B cell (primary cell): ENCODE results near the gene KCNJ1. TPM values are rescaled to one million over a fixed set of nuclear protein-coding genes. Genes with fewer than 3 reads are reported as not detected.

Experiments
- ATAC-seq: fragments of 200-7000 bp; cut with Tn5 transposase; one replicate; pipeline ENCODE4 v1.10.0; 2021; ENCODE audit warnings: low read depth, mild to moderate bottlenecking, moderate number of reproducible peaks, moderate library complexity
- CTCF ChIA-PET: fragments of 350-600 bp; sonication (Branson Sonifier 250); formaldehyde crosslinking; loops from one replicate; lab custom pipeline; 2021; ENCODE audit warnings: antibody characterized with exemption, inconsistent platforms; lab: Charles Lee
- POLR2A ChIA-PET: fragments of 350-600 bp; sonication (Branson Sonifier 250); formaldehyde crosslinking; loops from one replicate; lab custom pipeline; 2021; ENCODE audit warnings: antibody characterized with exemption; lab: Charles Lee
- DNase-seq: peaks from one replicate; pipeline ENCODE4 v3.0.0; 2013
- H2AFZ ChIP-seq: 2 replicates; pipeline ENCODE4 v1.6.1; 2012; ENCODE audit warnings: mild to moderate bottlenecking, low read depth, low read length; ENCODE audit not compliant: insufficient read depth, poor library complexity, severe bottlenecking
- H3K27ac ChIP-seq, 2 donors: 1 replicate in 1 of 2; 2 replicates in 1 of 2; pipeline ENCODE4 v1.5.1; 2012 to 2013; ENCODE audit warnings: low read length in 2 of 2, mild to moderate bottlenecking in 2 of 2, moderate library complexity in 1 of 2
- H3K27me3 ChIP-seq, 4 experiments: fragments of 200-600 bp in 1 of 4; sonication (generic) in 1 of 4; replicated peaks in 1 of 4; 1 replicate in 2 of 4; 2 replicates in 2 of 4; pipeline versions ENCODE4 v1.6.1 to v1.7.0; 2013 to 2016; ENCODE audit warnings: low read length in 3 of 4, mild to moderate bottlenecking in 2 of 4, mixed read lengths in 1 of 4, moderate library complexity in 1 of 4; ENCODE audit not compliant: insufficient read depth in 4 of 4, control insufficient read depth in 3 of 4; ENCODE audit errors: control extremely low read depth in 1 of 4
- H3K36me3 ChIP-seq, 2 experiments: replicated peaks in 1 of 2; 1 replicate in 1 of 2; 2 replicates in 1 of 2; pipeline versions ENCODE4 v1.6.1 to v1.7.1; 2013; ENCODE audit warnings: low read length in 1 of 2; ENCODE audit not compliant: insufficient read depth in 2 of 2, control insufficient read depth in 1 of 2; ENCODE audit errors: control extremely low read depth in 1 of 2, extremely low read depth in 1 of 2
- H3K4me1 ChIP-seq, 2 donors: fragments of 200-600 bp in 1 of 2; sonication (generic) in 1 of 2; 1 replicate in 1 of 2; 2 replicates in 1 of 2; pipeline versions ENCODE4 v1.5.1 to v1.6.1; 2013 to 2017; ENCODE audit warnings: low read length in 2 of 2; ENCODE audit not compliant: control insufficient read depth in 2 of 2, insufficient read depth in 2 of 2
- H3K4me2 ChIP-seq: replicated peaks from 2 replicates; pipeline ENCODE3; 2012; ENCODE audit warnings: mild to moderate bottlenecking, low read depth, low read length; ENCODE audit not compliant: poor library complexity, severe bottlenecking
- H3K4me3 ChIP-seq, 5 experiments: fragments of 200-600 bp in 1 of 5; sonication (generic) in 1 of 5; 1 replicate in 3 of 5; 2 replicates in 2 of 5; pipeline versions ENCODE4 v1.5.1 to v1.7.0; 2011 to 2016; ENCODE audit warnings: low read length in 4 of 5, mild to moderate bottlenecking in 4 of 5, low read depth in 2 of 5, control low read depth in 1 of 5, moderate library complexity in 1 of 5; ENCODE audit not compliant: insufficient read depth in 1 of 5; ENCODE audit errors: control extremely low read depth in 1 of 5, extremely low read depth in 1 of 5
- H3K79me2 ChIP-seq: fragments of 200-600 bp; sonication (generic); one replicate; pipeline ENCODE4 v1.6.0; 2016; ENCODE audit warnings: low read length; ENCODE audit not compliant: control insufficient read depth, insufficient read depth
- H3K9ac ChIP-seq: fragments of 200-600 bp; sonication (generic); 2 replicates; pipeline ENCODE4 v1.6.1; 2017; ENCODE audit warnings: mild to moderate bottlenecking, low read length, moderate library complexity
- H3K9me3 ChIP-seq, 3 donors: one replicate each; pipeline versions ENCODE4 v1.6.1 to v1.7.1; 2013; ENCODE audit warnings: low read length in 2 of 3; ENCODE audit not compliant: control insufficient read depth in 2 of 3, insufficient read depth in 1 of 3; ENCODE audit errors: control extremely low read depth in 1 of 3
- H4K20me1 ChIP-seq: 2 replicates; pipeline ENCODE4 v1.6.0; 2012; ENCODE audit warnings: mild to moderate bottlenecking, low read length; ENCODE audit not compliant: insufficient read depth, control insufficient read depth, poor library complexity, severe bottlenecking
- H3K27ac Mint-ChIP-seq: one replicate; pipeline ENCODE4 v1.8.0; 2021; ENCODE audit warnings: mixed read lengths
- H3K27me3 Mint-ChIP-seq: one replicate; pipeline ENCODE4 v1.8.0; 2021; ENCODE audit warnings: mixed read lengths
- H3K4me1 Mint-ChIP-seq: one replicate; pipeline ENCODE4 v1.8.0; 2021; ENCODE audit warnings: mixed read lengths
- H3K4me3 Mint-ChIP-seq: one replicate; pipeline ENCODE4 v1.8.0; 2021; ENCODE audit warnings: mixed read lengths
- H3K9me3 Mint-ChIP-seq: one replicate; pipeline ENCODE4 v1.8.0; 2022; ENCODE audit warnings: mixed read lengths; ENCODE audit not compliant: insufficient read depth
- CTCF ChIP-seq: fragments of 200-600 bp; IDR thresholded peaks from one replicate; pipeline ENCODE4 v1.8.0; 2022; ENCODE audit warnings: antibody characterized with exemption, mild to moderate bottlenecking
- EZH2 ChIP-seq: IDR thresholded peaks from 2 replicates; pipeline ENCODE4 v1.6.1; 2012; ENCODE audit warnings: borderline replicate concordance, low read depth, mild to moderate bottlenecking, moderate library complexity, low read length; ENCODE audit not compliant: insufficient read depth, poor library complexity, severe bottlenecking
- WGBS: methylation state at CpG from one replicate; pipeline ENCODE4 v1.1.5; 2013; ENCODE audit warnings: missing lambda C conversion rate; ENCODE audit not compliant: insufficient coverage; 5-methylcytosine and 5-hydroxymethylcytosine counted together
- intact Hi-C: fragments of 100-400 bp; cut with micrococcal nuclease; formaldehyde crosslinking; loops from one replicate; pipeline ENCODE4 v1.10.0; 2022
- polyA plus RNA-seq: library from polyadenylated mRNA; depleted of rRNA; stranded (reverse); fragments of >200 nt; gene quantifications from 2 replicates; pipeline ENCODE4 v1.2.3, GENCODE V29; 2012
- total RNA-seq, 2 donors: library from RNA; stranded (reverse); fragments of 120-200 nt in 1 of 2; gene quantifications; 1 replicate in 1 of 2; 2 replicates in 1 of 2; pipeline versions ENCODE4 v1.2.3 to v1.2.4, GENCODE V29; 2013 to 2022

The KCNJ1 gene
- total and polyA plus RNA-seq, 2 donors (not counting 1 experiment from before 2014, with no cell fraction given), result not detected

DNA sequence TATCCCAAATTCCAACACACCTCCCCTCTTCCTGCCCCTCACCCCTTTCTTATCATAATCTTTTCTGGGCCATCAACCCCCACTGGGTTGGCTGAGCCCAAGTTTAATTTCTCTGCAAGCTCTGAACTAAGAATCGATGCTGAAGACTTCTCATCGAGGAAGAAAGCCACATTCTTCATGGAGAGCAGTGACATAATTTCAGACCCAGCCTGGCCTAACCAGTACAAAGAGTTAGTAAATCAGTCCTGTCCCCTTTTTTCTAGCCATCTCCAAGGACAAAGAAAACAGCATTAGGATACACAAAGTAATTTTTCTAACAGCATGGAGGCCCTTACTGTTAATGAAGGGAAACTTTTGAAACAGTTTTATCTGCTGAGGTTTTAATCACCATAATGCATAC, 45.0 kb downstream of the KCNJ1 start:
- H2AFZ ChIP-seq, result no peak overlapping the region
- no peak overlapping the region for H3K4me2 ChIP-seq
- intact Hi-C loops, result no loop called here
- H3K9me3 ChIP-seq, result peaks cover 0 to 10% (median 0%) of the 10 kb centered on the region in 3 donors
- H4K20me1 ChIP-seq, result no peaks in the 10 kb centered on the region
- no peak for TF ChIP-seq EZH2
- H3K27ac Mint-ChIP-seq, result no peak overlapping the region
- no peak overlapping the region for H3K4me3 ChIP-seq
- H3K36me3 ChIP-seq, result peaks cover 0 to 26% of the 10 kb centered on the region in 2 experiments
- ATAC-seq, result no peak
- no peak overlapping the region for H3K27ac ChIP-seq
- no peaks in the 10 kb centered on the region for H3K27me3 ChIP-seq
- POLR2A ChIA-PET, result no interaction called here
- peaks cover 2 to 5% of the 10 kb centered on the region in 2 donors for H3K4me1 ChIP-seq
- CTCF ChIA-PET, result interaction anchor here (1.3 kb wide), 1 partner anchor 8 kb away, joined by 5 read pairs; no protein-coding TSS in a partner anchor
- H3K79me2 ChIP-seq, result no peaks in the 10 kb centered on the region
- no peak overlapping the region for H3K4me3 Mint-ChIP-seq
- peaks cover 7% of the 10 kb centered on the region for H3K4me1 Mint-ChIP-seq
- WGBS, result 100% methylated on average over 2 of the region's 2 CpGs
- no peak overlapping the region for H3K9ac ChIP-seq
- H3K27me3 Mint-ChIP-seq, result no peaks in the 10 kb centered on the region
- no peak for DNase-seq
- no peaks in the 10 kb centered on the region for H3K9me3 Mint-ChIP-seq

DNA sequence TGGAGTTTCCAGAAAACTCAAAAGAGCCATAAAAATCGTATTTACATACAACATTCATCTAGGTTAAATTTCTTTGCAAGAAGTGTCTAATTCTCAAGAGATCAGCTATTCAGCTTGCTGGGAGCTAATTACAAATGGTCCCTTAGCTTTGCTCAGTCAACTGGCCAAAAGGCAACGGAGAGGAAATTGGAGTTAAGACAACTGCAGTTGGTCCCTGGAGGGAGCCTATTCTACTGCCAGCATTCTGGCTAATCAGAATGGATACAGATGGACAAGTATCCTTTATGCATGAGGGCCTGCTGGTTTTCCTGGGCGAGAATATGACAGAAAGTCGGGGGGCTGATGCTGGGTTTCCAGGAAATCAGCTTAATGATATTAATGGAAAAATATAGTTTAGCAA, 45.5 kb downstream of the KCNJ1 start:
- H3K27ac Mint-ChIP-seq, result no peak overlapping the region
- H3K9me3 ChIP-seq, result peaks cover 0 to 9% (median 0%) of the 10 kb centered on the region in 3 donors
- H3K4me1 Mint-ChIP-seq, result peaks cover 4% of the 10 kb centered on the region
- H3K79me2 ChIP-seq, result no peaks in the 10 kb centered on the region
- TF ChIP-seq CTCF, result no peak
- no peak for TF ChIP-seq EZH2
- no peak overlapping the region for H3K4me3 ChIP-seq
- no peak overlapping the region for H3K4me3 Mint-ChIP-seq
- no peak overlapping the region for H3K9ac ChIP-seq
- H3K4me1 ChIP-seq, result peaks cover 0 to 5% of the 10 kb centered on the region in 2 donors
- no peak overlapping the region for H2AFZ ChIP-seq
- 88% methylated on average over 3 of the region's 4 CpGs for WGBS
- H4K20me1 ChIP-seq, result no peaks in the 10 kb centered on the region
- no peaks in the 10 kb centered on the region for H3K9me3 Mint-ChIP-seq
- no peak overlapping the region for H3K4me2 ChIP-seq
- CTCF ChIA-PET, result interaction anchor here (0.8 to 1.7 kb wide), 3 partner anchors 9 to 191 kb away, joined by 3 to 5 read pairs (median 5); no protein-coding TSS in a partner anchor
- no peaks in the 10 kb centered on the region for H3K27me3 Mint-ChIP-seq
- peaks cover 0 to 29% of the 10 kb centered on the region in 2 experiments for H3K36me3 ChIP-seq
- H3K27me3 ChIP-seq, result no peaks in the 10 kb centered on the region
- intact Hi-C loops, result no loop called here
- ATAC-seq (no peak), DNase-seq (no peak)
- POLR2A ChIA-PET, result no interaction called here
- no peak overlapping the region for H3K27ac ChIP-seq
